Memory B cell (primary cell): Measurements from ENCODE around the gene C10orf105.
A peak's percentile ranks its signal among the peaks of the same experiment; 100 is the strongest.

Experiments
- ATAC-seq: fragments of 150-1000 bp; cut with Tn5 transposase; 2 replicates; pipeline ENCODE4 v1.10.0; 2021; ENCODE audit warnings: low read depth, mild to moderate bottlenecking, moderate library complexity
- DNase-seq, 2 donors: peaks; one replicate each; pipeline ENCODE4 v3.0.0; 2022; ENCODE audit warnings: low spot score in 2 of 2
- H3K27ac Mint-ChIP-seq: one replicate; pipeline ENCODE4 v1.8.0; 2022; ENCODE audit warnings: mild to moderate bottlenecking, moderate library complexity, mixed read lengths
- H3K27me3 Mint-ChIP-seq: one replicate; pipeline ENCODE4 v1.8.0; 2022; ENCODE audit warnings: mixed read lengths
- H3K36me3 Mint-ChIP-seq: one replicate; pipeline ENCODE4 v1.8.0; 2022; ENCODE audit warnings: mild to moderate bottlenecking, mixed read lengths
- H3K4me1 Mint-ChIP-seq: one replicate; pipeline ENCODE4 v1.8.0; 2022; ENCODE audit warnings: mixed read lengths
- H3K4me3 Mint-ChIP-seq: one replicate; pipeline ENCODE4 v1.8.0; 2022; ENCODE audit warnings: mild to moderate bottlenecking, moderate library complexity, mixed read lengths
- H3K9me3 Mint-ChIP-seq: one replicate; pipeline ENCODE4 v1.8.0; 2022; ENCODE audit warnings: mixed read lengths

The C10orf105 gene

DNA sequence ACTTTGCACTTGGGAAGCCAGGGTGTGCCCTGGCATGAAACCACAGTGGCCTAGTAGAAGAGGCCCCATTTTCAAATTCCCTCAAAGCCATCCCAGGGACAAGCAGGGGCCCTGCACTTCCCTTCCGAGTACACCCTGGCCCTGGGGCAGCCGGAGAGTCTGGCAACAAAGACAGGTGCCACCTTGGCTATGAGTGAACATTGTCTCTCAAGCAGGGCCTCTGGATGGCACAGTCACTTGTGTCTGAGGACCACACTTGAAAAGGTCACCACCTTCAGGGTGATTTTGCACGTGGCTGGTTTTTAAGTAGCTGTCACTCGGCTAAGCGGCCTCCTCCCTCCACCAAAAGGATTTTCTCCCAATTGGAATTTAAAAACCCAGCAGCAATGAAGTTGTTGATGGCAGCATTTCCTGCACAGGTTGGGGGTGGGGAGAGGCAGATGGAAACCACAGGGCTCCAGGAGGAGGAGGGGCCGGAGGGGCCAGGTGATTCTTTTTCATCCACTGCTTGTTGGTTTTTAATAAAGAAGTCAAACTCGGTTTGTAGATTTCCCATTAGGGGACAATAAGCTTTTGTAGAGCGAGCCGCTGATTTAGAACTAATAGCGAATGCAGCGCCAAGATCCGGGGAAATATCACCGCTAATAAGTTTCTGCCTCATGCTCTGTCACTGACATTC is 33.9 kb downstream of the C10orf105 start:
- H3K9me3 Mint-ChIP-seq = peaks cover 5% of the 10 kb centered on the region
- no peak overlapping the region for H3K27ac Mint-ChIP-seq
- ATAC-seq (no peak), DNase-seq (no peak)
- peaks cover 3% of the 10 kb centered on the region for H3K36me3 Mint-ChIP-seq
- H3K4me3 Mint-ChIP-seq = no peak overlapping the region
- H3K27me3 Mint-ChIP-seq = peaks cover 2% of the 10 kb centered on the region
- peaks cover 11% of the 10 kb centered on the region for H3K4me1 Mint-ChIP-seq

GRCh38 chr10:71684356-71685173 is 35.0 kb downstream of the C10orf105 start:
- ATAC-seq (peak; percentile 64), DNase-seq (no peak)
- H3K27ac Mint-ChIP-seq = no peak overlapping the region
- H3K4me3 Mint-ChIP-seq = no peak overlapping the region
- H3K4me1 Mint-ChIP-seq = peaks cover 11% of the 10 kb centered on the region
- H3K36me3 Mint-ChIP-seq = peaks cover 3% of the 10 kb centered on the region
- H3K9me3 Mint-ChIP-seq = peaks cover 5% of the 10 kb centered on the region
- H3K27me3 Mint-ChIP-seq = peaks cover 2% of the 10 kb centered on the region

DNA sequence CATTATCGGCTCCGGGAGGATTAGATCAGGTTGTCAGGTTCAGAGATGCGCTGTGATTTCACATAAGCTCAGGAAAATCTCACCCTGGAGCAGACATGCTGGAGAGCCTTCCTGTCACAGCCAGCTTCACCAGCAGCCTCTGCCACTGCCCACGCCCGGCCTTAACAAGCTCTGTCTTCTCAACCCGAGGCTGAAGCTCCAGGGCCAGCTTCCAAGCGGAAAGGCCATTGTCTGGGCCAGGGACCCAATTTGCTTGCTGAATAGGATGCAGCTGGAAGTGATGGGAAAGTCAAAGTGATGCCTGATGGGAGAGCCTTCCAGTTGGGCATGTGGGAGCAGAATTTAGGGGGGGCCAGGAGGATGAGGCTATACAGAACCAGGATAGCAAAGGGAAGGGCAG is 36.3 kb downstream of the C10orf105 start:
- DNase-seq (no peak), ATAC-seq (no peak)
- peaks cover 3% of the 10 kb centered on the region for H3K36me3 Mint-ChIP-seq
- H3K4me1 Mint-ChIP-seq = peaks cover 11% of the 10 kb centered on the region
- H3K27me3 Mint-ChIP-seq = peaks cover 2% of the 10 kb centered on the region
- peaks cover 5% of the 10 kb centered on the region for H3K9me3 Mint-ChIP-seq
- H3K4me3 Mint-ChIP-seq = no peak overlapping the region
- peak overlapping the region; percentile 2 for H3K27ac Mint-ChIP-seq

GRCh38 chr10:71681977-71682376 is 37.6 kb downstream of the C10orf105 start:
- Mint-ChIP-seq H3K27me3 (peaks cover 10% of the 10 kb centered on the region), H3K4me1 (peaks cover 10% of the 10 kb centered on the region), H3K4me3 (no peak overlapping the region), H3K9me3 (no peaks in the 10 kb centered on the region), H3K36me3 (no peaks in the 10 kb centered on the region), H3K27ac (no peak overlapping the region)
- no peak for ATAC-seq
- no peak for DNase-seq

DNA sequence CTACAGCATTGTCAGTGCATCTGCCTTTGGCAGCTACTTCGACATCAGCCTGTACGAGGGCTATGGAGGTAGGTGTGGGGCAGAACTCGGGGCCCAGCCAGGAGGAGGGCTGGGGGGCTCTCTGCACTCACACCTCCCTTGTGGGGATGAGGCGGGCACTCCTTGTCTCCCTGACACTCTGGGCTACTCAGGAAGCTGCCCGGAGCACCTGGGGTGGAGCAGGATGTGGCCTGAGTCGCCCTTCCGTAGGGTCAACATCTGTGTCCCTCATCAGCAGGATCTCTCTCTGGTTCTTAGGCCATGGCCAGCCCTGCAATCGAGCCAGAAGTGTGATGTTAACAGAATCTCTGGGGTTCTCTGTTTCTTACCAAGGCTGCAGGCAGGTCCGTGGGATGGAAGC is 40.2 kb downstream of the C10orf105 start:
- Mint-ChIP-seq H3K4me3 (no peak overlapping the region), H3K36me3 (no peaks in the 10 kb centered on the region), H3K9me3 (no peaks in the 10 kb centered on the region), H3K27ac (no peak overlapping the region), H3K4me1 (peaks cover 7% of the 10 kb centered on the region), H3K27me3 (peaks cover 10% of the 10 kb centered on the region)
- no peak for DNase-seq
- ATAC-seq = no peak

GRCh38 chr10:71678057-71678805 is 41.3 kb downstream of the C10orf105 start:
- Mint-ChIP-seq H3K4me3 (no peak overlapping the region), H3K4me1 (peaks cover 4% of the 10 kb centered on the region), H3K36me3 (no peaks in the 10 kb centered on the region), H3K27ac (no peak overlapping the region), H3K27me3 (peaks cover 10% of the 10 kb centered on the region), H3K9me3 (no peaks in the 10 kb centered on the region)
- DNase-seq = no peak
- ATAC-seq = no peak

GRCh38 chr10:71677261-71677660 is 42.3 kb downstream of the C10orf105 start:
- Mint-ChIP-seq H3K36me3 (no peaks in the 10 kb centered on the region), H3K27ac (no peak overlapping the region), H3K4me1 (peaks cover 10% of the 10 kb centered on the region), H3K27me3 (peaks cover 10% of the 10 kb centered on the region), H3K4me3 (no peak overlapping the region), H3K9me3 (no peaks in the 10 kb centered on the region)
- DNase-seq = no peak
- no peak for ATAC-seq

- Mint-ChIP-seq H3K4me3 (no peak overlapping the region), H3K27ac (no peak overlapping the region), H3K9me3 (no peaks in the 10 kb centered on the region), H3K4me1 (peaks cover 10% of the 10 kb centered on the region), H3K27me3 (peaks cover 8% of the 10 kb centered on the region), H3K36me3 (no peaks in the 10 kb centered on the region)
- ATAC-seq = no peak
- DNase-seq = no peak
These were observed 44.1 kb downstream of the C10orf105 start for GRCh38 chr10:71675295-71675970.

- peaks cover 11% of the 10 kb centered on the region for H3K4me1 Mint-ChIP-seq
- H3K9me3 Mint-ChIP-seq = no peaks in the 10 kb centered on the region
- no peaks in the 10 kb centered on the region for H3K36me3 Mint-ChIP-seq
- DNase-seq (no peak), ATAC-seq (no peak)
- H3K27me3 Mint-ChIP-seq = peaks cover under 1% of the 10 kb centered on the region
- H3K4me3 Mint-ChIP-seq = no peak overlapping the region
- H3K27ac Mint-ChIP-seq = no peak overlapping the region
These were observed 47.3 kb downstream of the C10orf105 start for GRCh38 chr10:71671994-71672946.

DNA sequence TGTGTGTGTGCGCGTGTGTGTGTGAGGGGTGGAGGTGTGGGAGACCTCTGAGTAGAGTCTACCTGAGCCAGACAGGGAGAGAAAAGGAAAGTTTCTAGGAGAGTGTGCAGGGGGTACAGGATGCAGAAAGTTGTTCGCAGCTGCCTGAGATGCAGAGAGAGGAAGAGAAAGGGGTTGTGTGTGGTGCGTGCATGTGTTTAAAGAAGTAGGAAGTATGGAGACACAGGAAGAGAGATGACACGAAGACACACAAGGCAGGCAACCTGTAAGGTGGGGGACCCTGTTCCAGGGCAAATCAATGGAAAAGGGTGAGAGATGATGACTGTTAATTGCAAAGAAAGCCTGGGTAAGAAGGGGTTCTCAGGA is 52.2 kb downstream of the C10orf105 start:
- Mint-ChIP-seq H3K27ac (peak overlapping the region; percentile 3), H3K27me3 (no peaks in the 10 kb centered on the region), H3K9me3 (no peaks in the 10 kb centered on the region), H3K36me3 (no peaks in the 10 kb centered on the region), H3K4me1 (peaks cover 16% of the 10 kb centered on the region), H3K4me3 (peak overlapping the region; percentile 6)
- no peak for DNase-seq
- ATAC-seq = peak; percentile 74

- H3K36me3 Mint-ChIP-seq = no peaks in the 10 kb centered on the region
- H3K4me1 Mint-ChIP-seq = peaks cover 16% of the 10 kb centered on the region
These were observed 52.8 kb downstream of the C10orf105 start for GRCh38 chr10:71666639-71667386.

GRCh38 chr10:71665456-71665855 is 54.1 kb downstream of the C10orf105 start:
- DNase-seq = no peak
- no peak for ATAC-seq
- H3K4me1 Mint-ChIP-seq = peaks cover 16% of the 10 kb centered on the region
- no peaks in the 10 kb centered on the region for H3K27me3 Mint-ChIP-seq
- H3K27ac Mint-ChIP-seq = no peak overlapping the region
- H3K36me3 Mint-ChIP-seq = no peaks in the 10 kb centered on the region
- no peak overlapping the region for H3K4me3 Mint-ChIP-seq
- no peaks in the 10 kb centered on the region for H3K9me3 Mint-ChIP-seq

More at GRCh38 chr10:71666639-71667386, 52.8 kb downstream of the C10orf105 start:
- Mint-ChIP-seq H3K27ac (peak overlapping the region; percentile 3), H3K4me3 (no peak overlapping the region), H3K27me3 (no peaks in the 10 kb centered on the region), H3K9me3 (no peaks in the 10 kb centered on the region)
- DNase-seq = no peak
- peak; percentile 57 for ATAC-seq
